Stimulated activated naive CD8-positive, alpha-beta T cell treated with anti-CD3 and anti-CD28 coated beads, Interleukin-15, Interleukin-2, amounts not matched to agents 100 ng/mL and 50 ng/mL, for 24 hours (primary cell): Measurements from ENCODE around the gene EEF1AKMT4.
A peak's percentile ranks its signal among the peaks of the same experiment; 100 is the strongest.

Source experiments
- H3K27ac Mint-ChIP-seq: one replicate; pipeline ENCODE4 v1.8.0; 2021; ENCODE audit warnings: mild to moderate bottlenecking, mixed read lengths
- H3K27me3 Mint-ChIP-seq: one replicate; pipeline ENCODE4 v1.8.0; 2021; ENCODE audit warnings: mixed read lengths
- H3K36me3 Mint-ChIP-seq: one replicate; pipeline ENCODE4 v1.8.0; 2021; ENCODE audit warnings: low read depth, mixed read lengths
- H3K4me1 Mint-ChIP-seq: one replicate; pipeline ENCODE4 v1.8.0; 2021; ENCODE audit warnings: low read depth, mixed read lengths
- H3K4me3 Mint-ChIP-seq: one replicate; pipeline ENCODE4 v1.8.0; 2021; ENCODE audit warnings: mild to moderate bottlenecking, mixed read lengths
- H3K9me3 Mint-ChIP-seq: one replicate; pipeline ENCODE4 v1.8.0; 2021; ENCODE audit warnings: mixed read lengths

EEF1AKMT4 gene

DNA sequence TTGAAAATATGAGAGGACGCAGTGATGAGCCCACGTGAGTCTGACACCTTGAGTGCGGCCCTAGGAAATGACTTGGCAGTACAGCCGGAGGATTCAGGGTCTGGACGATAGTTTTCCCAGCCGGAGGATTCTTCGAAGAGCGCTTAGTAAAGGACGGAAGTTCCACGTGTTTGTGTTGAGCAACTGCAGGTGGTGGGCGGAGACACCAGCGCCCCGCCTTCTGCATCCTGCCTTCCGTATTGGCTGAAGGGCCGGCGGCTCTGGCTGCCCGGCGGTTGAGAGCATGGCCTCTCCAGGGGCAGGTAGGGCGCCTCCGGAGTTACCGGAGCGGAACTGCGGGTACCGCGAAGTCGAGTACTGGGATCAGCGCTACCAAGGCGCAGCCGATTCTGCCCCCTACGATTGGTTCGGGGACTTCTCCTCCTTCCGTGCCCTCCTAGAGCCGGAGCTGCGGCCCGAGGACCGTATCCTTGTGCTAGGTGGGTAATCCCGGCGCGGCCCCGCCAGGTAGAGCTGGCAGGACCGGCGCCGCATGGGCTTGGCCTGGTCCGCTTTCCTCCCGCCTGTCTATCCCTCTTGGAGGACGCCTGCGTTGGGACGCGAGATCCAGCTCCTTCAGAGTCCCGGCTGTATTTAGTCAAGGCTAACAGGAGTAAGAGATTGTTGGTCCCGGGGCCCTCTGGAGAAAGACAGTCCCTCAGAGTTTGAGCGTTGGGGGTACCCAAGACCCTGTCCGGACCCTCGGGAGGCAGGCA is at the start of gene EEF1AKMT4:
TSS of gene EEF1AKMT4 (plus strand) at position 261 of the 755 bp plus-strand sequence. CDS start at position 284, 23 bp downstream.
- peaks cover 12% of the 10 kb centered on the region for H3K4me1 Mint-ChIP-seq
- peak within 1 kb of the TSS; percentile 97 for H3K27ac Mint-ChIP-seq
- H3K9me3 Mint-ChIP-seq = no peaks in the 10 kb centered on the region

DNA sequence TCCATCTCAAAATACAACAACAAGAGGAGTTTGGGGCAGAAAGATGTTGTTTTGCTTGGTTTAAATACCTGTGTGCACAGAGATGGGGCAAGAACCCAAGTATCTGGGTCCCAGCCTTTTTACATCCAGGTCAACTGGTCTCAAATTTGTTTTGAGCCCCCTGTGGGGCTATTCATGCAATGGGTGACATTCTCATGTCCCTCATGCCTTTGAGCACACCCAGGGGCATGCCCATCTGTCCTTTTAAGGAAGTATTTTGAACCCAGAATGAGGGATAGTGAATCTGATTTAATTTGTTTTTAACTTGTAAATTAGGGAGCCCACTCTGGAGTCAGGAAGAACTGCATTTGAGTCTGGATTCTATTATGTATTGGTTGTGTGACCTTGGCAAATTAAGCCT is 48.6 kb upstream of the EEF1AKMT4 start:
- Mint-ChIP-seq H3K9me3 (no peaks in the 10 kb centered on the region), H3K27ac (no peak overlapping the region), H3K4me1 (no peaks in the 10 kb centered on the region), H3K4me3 (no peak overlapping the region), H3K36me3 (no peaks in the 10 kb centered on the region), H3K27me3 (peaks cover 4% of the 10 kb centered on the region)

More for the DNA sequence above, at the start of gene EEF1AKMT4:
- Mint-ChIP-seq H3K36me3 (peaks cover 17% of the 10 kb centered on the region), H3K27me3 (no peaks in the 10 kb centered on the region), H3K4me3 (peak within 1 kb of the TSS; percentile 87)

DNA sequence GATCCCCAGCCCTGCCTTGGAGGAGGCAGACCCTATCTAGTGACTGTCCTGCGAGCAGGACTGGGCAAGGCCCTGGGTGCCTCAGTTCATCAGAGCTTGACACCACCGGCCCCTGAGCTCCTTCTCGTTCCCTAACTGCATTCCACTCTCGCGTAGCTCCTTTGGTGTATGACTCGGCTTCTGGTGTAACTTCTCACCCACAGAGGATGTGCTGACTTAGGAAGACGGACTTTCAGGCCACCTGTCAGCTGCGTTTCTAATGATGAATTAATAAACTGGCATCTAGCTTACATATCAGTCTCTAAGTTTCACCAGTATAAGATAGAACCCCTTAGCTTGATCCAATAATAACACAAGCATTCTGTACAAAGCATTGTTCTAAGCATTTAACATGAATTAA is 45.9 kb upstream of the EEF1AKMT4 start:
- Mint-ChIP-seq H3K4me1 (no peaks in the 10 kb centered on the region), H3K27ac (no peak overlapping the region), H3K27me3 (peaks cover 17% of the 10 kb centered on the region), H3K36me3 (no peaks in the 10 kb centered on the region), H3K9me3 (no peaks in the 10 kb centered on the region), H3K4me3 (no peak overlapping the region)

DNA sequence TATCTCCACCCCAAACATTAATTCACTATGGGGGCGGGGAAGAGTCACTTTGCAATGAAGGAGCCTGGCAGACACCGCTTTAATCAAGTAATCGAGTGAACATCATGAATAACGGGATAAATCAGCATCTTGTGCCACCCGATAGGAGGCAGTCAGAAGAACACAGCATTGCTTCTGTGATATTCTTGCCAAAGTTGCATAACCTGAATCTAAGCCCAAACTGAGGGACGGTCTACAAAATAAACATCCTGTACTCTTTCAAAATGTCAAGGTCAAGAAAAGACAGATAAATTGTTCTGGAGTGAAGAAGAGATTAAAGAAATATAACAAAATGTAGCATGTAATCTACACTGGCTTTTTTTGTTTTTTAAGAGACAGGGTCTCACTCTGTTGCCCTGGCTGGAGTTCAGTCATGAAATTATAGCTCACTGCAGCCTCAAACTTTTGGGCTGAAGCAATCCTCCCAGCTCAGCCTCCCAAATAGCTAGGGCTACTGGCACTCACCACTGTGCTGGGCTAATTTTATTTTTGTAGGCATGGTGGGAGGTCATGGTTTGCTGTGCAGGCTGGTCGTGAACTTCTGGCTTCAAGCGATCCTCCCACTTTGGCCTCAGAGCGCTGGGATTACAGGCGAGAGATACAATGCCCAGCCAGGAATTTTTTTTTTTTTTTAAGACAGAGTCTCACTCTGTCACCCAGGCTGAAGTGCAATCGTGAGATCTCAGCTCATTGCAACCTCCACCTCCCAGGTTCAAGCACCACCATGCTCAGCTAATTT is 40.1 kb upstream of the EEF1AKMT4 start:
- no peaks in the 10 kb centered on the region for H3K36me3 Mint-ChIP-seq
- H3K27me3 Mint-ChIP-seq = peaks cover 17% of the 10 kb centered on the region
- H3K27ac Mint-ChIP-seq = no peak overlapping the region
- H3K9me3 Mint-ChIP-seq = no peaks in the 10 kb centered on the region
- H3K4me3 Mint-ChIP-seq = no peak overlapping the region
- no peaks in the 10 kb centered on the region for H3K4me1 Mint-ChIP-seq

DNA sequence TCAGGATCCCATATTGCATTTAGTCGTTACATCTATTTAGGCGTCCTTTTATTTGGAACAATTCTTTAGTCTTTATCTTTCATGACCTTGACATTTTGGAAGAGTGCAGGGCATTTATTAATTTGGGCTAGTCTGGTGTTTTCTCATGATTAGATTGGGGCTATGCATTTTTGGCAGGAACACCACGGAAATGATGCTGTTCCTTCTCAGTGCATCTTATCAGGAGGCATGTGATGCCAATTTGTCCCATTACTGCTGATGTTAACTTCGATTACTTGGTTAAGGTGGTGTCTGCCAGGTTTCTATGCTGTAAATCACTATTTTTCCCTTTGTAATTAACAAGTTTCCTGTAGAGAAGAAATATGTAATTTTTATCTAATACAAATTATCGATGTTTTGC is 38.2 kb upstream of the EEF1AKMT4 start:
- Mint-ChIP-seq H3K36me3 (no peaks in the 10 kb centered on the region), H3K4me1 (no peaks in the 10 kb centered on the region), H3K9me3 (no peaks in the 10 kb centered on the region), H3K27ac (no peak overlapping the region), H3K27me3 (peaks cover 18% of the 10 kb centered on the region), H3K4me3 (no peak overlapping the region)

DNA sequence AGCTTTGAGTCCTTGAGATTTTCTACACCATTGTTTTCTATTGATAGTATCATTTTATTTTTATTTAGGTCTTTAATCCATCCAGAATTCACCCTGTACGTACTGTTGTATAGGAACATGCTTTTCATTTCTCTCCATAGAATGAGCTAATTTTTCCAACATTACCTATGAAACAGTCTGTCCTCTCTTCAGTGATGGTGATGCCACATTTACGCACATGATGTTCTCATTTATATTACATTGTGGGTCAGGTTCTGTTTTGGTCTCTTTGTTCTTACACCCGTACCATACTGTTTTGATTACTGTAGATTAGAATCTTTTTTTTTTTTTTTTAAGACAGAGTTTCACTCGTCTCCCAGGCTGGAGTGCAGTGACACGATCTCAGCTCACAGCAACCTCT is 37.8 kb upstream of the EEF1AKMT4 start:
- Mint-ChIP-seq H3K4me1 (no peaks in the 10 kb centered on the region), H3K36me3 (no peaks in the 10 kb centered on the region), H3K27me3 (peaks cover 14% of the 10 kb centered on the region), H3K9me3 (no peaks in the 10 kb centered on the region), H3K4me3 (no peak overlapping the region), H3K27ac (no peak overlapping the region)

DNA sequence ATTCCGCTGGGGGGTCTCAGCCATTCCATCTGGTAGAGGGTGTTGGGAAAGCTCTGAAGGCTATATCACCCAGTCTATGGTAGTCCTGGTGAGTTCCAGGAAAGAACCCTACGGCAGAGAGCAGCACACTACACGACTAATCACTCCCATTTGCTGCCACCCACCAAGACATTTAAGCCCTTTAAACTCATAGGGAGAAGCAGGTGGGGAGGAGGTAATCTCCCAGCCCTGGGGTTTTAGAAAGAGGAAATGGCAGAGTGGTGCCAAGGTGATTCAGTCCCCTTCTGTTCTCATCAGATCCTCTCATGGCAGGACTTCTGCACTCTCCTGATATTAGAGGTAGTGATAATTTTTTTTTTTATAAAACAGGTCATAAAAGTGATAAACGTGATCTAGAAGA is 30.7 kb upstream of the EEF1AKMT4 start:
- no peaks in the 10 kb centered on the region for H3K9me3 Mint-ChIP-seq
- no peak overlapping the region for H3K4me3 Mint-ChIP-seq
- peaks cover 21% of the 10 kb centered on the region for H3K27me3 Mint-ChIP-seq
- no peak overlapping the region for H3K27ac Mint-ChIP-seq
- H3K36me3 Mint-ChIP-seq = no peaks in the 10 kb centered on the region
- no peaks in the 10 kb centered on the region for H3K4me1 Mint-ChIP-seq

DNA sequence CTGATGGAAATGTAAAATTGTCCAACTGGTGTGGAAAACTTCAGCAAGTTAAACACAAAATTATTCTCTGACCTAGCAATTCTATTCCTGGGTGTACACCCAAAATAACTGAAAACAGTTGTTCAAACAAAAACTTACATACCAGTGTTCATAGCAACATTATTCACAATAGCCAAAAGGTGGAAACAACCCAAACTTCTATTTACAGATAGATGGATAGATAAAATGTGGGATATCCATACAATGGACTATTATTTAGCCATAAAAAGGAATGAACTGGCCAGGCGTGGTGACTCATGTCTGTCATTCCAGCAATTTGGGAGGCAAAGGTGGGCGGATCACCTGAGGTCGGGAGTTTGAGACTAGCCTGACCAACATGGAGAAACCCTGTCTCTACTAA is 27.0 kb upstream of the EEF1AKMT4 start:
- H3K4me1 Mint-ChIP-seq = no peaks in the 10 kb centered on the region
- H3K27ac Mint-ChIP-seq = no peak overlapping the region
- H3K9me3 Mint-ChIP-seq = no peaks in the 10 kb centered on the region
- no peaks in the 10 kb centered on the region for H3K36me3 Mint-ChIP-seq
- H3K4me3 Mint-ChIP-seq = no peak overlapping the region
- H3K27me3 Mint-ChIP-seq = peaks cover 34% of the 10 kb centered on the region

DNA sequence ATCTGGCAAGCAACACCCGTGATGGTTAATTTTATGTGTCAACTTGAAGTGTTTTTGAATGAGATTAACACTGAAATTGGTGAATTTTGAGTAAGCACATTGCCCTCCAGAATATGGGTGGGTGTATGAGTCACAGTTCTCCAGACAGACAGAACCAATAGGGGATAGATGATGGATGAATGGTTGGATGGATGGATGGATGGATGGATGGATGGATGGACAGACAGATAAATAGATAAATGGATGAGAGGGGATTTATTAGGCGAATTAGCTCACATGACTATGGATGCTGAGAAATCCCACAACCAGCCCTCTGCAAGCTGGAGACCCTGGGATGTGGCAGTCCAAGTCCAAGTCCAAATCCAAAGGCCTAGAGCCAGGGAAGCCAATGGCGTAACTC is 25.5 kb upstream of the EEF1AKMT4 start:
- H3K27me3 Mint-ChIP-seq = peaks cover 44% of the 10 kb centered on the region
- no peak overlapping the region for H3K4me3 Mint-ChIP-seq
- H3K9me3 Mint-ChIP-seq = no peaks in the 10 kb centered on the region
- no peaks in the 10 kb centered on the region for H3K4me1 Mint-ChIP-seq
- H3K27ac Mint-ChIP-seq = no peak overlapping the region
- no peaks in the 10 kb centered on the region for H3K36me3 Mint-ChIP-seq

DNA sequence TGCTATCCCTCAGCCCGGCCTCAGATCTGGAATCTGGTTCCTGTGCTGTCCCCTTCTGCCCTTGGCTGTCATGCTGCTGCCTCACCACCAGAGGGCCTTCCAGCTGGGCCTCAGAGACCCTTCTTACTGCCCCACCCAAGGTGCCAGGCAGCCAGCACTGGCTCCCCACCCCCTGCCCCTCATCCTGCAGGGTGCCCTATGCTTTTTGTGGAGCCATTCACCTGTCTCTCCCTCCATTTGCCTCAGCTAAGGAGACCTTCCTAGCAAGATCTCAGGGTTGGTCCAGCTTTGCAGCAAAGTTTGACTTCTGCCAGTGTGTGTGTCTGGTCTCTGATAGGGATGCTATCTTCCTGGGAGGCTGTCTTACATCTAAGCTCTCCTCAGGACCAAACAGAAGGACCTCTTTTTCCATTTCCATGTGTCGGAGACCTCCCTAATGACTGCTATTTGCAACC is 22.0 kb upstream of the EEF1AKMT4 start:
- Mint-ChIP-seq H3K27ac (no peak overlapping the region), H3K4me3 (no peak overlapping the region), H3K9me3 (no peaks in the 10 kb centered on the region), H3K36me3 (no peaks in the 10 kb centered on the region), H3K27me3 (peaks cover 60% of the 10 kb centered on the region), H3K4me1 (peaks cover 10% of the 10 kb centered on the region)

DNA sequence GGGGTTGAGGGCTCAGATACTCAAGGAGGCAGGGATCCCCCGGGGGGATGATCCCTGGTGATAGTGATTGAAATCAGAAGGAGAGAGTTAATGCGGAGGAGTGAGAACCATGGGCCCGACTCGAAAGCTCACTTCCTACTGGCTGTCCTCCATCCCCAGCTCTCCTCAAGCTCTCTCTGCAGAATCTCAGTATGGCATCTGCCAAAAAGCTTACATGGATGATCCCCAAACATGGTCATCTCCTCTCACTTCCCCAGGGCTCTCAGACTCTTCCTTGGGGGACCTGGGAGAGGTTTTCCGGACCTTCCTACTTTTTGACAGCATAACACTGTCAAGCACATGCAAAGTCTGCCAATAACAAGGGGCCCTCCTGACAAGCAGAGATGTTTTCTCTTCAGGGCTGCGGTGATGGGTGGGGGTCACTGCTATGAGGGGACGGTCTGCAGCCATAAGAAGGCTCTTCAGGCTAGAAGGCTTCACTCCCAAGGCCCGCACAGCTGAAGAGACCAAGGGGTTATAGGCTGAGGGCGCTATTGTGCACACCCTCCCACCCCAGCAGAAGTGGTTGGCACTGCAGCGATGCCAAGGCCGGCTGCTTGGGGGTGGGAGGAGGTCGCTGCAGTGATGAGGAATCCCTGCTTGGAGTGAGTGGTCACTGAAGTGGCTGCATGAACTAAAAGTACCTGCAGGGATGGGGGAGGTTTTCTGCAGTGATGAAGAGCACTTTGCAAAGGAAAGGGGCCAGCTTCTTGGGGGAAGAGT is 20.9 kb upstream of the EEF1AKMT4 start:
- Mint-ChIP-seq H3K27me3 (peaks cover 59% of the 10 kb centered on the region), H3K9me3 (no peaks in the 10 kb centered on the region), H3K36me3 (no peaks in the 10 kb centered on the region), H3K4me1 (peaks cover 10% of the 10 kb centered on the region), H3K27ac (no peak overlapping the region), H3K4me3 (peak overlapping the region; percentile 10)

DNA sequence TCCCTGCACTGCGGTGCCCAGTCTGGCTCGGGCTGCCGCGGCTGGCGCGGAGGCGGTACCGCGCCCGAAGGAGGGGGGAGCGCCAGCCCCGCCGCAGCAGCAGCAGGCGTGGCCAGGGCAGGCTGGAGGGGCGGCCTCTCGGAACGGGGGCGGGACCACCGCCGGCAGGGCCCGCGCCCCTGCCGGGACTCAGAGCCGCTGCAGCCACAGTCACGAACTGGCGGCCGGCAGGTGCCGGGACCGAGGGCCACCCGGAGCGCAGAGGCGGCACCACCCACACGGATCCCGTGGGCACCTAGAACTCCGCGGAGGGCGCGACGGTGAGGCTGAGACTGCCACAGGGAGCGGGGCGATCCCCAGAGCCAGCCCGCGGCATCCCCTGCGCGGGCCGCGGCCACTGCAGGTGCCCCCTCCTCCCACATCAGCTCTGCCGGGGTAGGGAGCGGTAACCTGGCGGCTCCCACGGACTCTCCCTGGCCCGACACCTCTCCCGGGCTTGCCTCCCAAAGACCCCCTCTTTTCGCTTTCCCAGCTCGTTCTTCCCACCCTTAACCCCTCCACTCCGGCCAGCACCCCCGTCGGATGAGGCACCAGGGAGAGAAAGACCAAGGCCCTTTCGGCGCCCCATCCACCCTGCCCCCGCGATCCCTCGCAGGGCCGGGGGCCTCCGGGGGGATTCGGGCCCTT is 19.9 kb upstream of the EEF1AKMT4 start, which contains the start of gene VWA5B2:
TSS of gene VWA5B2 (plus strand) at position 192 of the 687 bp plus-strand sequence. CDS start 944 bp downstream, outside the sequence.
- Mint-ChIP-seq H3K9me3 (no peaks in the 10 kb centered on the region), H3K27me3 (peaks cover 52% of the 10 kb centered on the region), H3K4me3 (peak within 1 kb of the TSS; percentile 52), H3K36me3 (no peaks in the 10 kb centered on the region), H3K4me1 (peaks cover 10% of the 10 kb centered on the region), H3K27ac (no peak within 1 kb of the TSS)

DNA sequence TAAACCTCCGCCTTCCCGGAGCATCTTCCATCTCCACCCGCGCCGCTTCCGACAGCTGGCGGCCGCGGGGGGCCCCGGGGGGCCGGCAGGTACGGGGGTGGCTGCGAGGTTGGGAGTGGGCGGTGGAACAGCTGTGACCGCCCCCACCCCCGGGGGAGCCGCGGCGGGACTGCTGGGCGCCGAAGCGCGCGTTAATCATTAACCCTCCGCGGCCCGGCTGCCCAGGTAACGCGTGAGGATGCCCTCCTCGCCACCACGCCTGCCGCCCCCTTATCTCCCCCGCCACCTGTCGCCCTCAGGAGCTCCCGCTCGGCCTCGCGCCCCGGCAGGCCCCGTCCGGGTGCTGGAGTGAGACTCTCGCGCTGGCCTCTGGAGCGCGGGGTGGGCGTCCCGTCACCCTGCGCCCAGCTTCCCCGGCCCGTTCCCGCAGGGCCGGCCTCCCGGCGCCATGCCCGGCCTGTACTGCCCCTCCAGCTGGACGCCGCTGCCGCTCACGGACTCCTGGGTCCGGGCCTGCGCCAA is 19.3 kb upstream of the EEF1AKMT4 start:
- H3K9me3 Mint-ChIP-seq = no peaks in the 10 kb centered on the region
- no peaks in the 10 kb centered on the region for H3K36me3 Mint-ChIP-seq
- no peak overlapping the region for H3K27ac Mint-ChIP-seq
- no peak overlapping the region for H3K4me3 Mint-ChIP-seq
- H3K27me3 Mint-ChIP-seq = peaks cover 50% of the 10 kb centered on the region
- H3K4me1 Mint-ChIP-seq = peaks cover 10% of the 10 kb centered on the region
